Measurements from ENCODE around the gene ETFDH. TPM values are rescaled to one million over a fixed set of nuclear protein-coding genes. Genes with fewer than 3 reads are reported as not detected.

The ETFDH gene
- total RNA-seq, 4 donors from 2014 or later, result 15.6 to 46.8 (median 27.6) TPM

DNA sequence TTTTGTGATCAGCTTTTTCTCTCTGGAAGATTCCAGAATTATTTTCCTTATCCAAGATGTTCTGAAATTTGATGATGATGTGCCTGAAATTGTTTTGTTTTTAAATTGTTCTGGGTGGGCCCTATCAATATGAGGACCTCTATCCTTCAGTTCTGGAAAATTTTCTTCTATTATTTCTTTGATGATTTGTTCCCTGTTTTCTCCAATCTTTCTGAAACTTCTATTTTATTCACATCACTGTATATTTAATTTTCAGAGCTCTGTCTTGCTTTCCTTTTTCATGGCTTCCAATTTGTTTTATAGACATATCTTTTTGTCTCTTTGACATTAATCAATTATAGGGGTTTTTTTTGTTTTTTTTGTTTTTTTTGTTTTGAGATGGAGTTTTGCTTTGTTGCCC, 84.5 kb downstream of the ETFDH start:
- Histone ChIP-seq H3K36me3 (no peaks in the 10 kb centered on the region), H3K9me3 (no peaks in the 10 kb centered on the region), H3K4me1 (no peaks in the 10 kb centered on the region), H3K27me3 (no peaks in the 10 kb centered on the region), H3K4me3 (no peak overlapping the region), H3K27ac (no peak overlapping the region)
- no peak for DNase-seq
- intact Hi-C loops (cut with DNase I; ENCODE audit: low total_unique reads), result no loop called here
- TF ChIP-seq, protein P1, sequence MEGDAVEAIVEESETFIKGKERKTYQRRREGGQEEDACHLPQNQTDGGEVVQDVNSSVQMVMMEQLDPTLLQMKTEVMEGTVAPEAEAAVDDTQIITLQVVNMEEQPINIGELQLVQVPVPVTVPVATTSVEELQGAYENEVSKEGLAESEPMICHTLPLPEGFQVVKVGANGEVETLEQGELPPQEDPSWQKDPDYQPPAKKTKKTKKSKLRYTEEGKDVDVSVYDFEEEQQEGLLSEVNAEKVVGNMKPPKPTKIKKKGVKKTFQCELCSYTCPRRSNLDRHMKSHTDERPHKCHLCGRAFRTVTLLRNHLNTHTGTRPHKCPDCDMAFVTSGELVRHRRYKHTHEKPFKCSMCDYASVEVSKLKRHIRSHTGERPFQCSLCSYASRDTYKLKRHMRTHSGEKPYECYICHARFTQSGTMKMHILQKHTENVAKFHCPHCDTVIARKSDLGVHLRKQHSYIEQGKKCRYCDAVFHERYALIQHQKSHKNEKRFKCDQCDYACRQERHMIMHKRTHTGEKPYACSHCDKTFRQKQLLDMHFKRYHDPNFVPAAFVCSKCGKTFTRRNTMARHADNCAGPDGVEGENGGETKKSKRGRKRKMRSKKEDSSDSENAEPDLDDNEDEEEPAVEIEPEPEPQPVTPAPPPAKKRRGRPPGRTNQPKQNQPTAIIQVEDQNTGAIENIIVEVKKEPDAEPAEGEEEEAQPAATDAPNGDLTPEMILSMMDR (IDR thresholded peaks at IDR 0.05), result no peak

DNA sequence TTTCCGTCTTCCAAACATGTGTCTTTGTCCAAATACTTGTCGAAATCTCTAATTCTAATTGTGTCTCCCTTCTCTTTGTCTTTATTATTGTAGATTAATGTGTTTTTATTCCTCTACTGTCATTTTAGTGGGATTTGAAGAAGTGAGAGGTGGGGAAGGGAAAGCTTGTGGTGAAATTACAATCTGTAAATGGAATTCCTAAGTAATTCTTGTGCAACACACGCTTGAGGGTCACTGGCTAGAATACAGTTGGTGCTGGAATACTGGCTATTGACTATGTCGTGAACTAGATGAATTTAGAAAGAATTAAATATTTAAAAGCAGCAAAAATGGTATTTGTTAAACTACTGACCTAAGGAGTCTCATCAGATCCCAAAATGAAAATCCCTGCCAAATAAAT, 86.0 kb downstream of the ETFDH start:
- Histone ChIP-seq H3K9me3 (no peaks in the 10 kb centered on the region), H3K27me3 (no peaks in the 10 kb centered on the region), H3K4me3 (no peak overlapping the region), H3K4me1 (no peaks in the 10 kb centered on the region), H3K27ac (no peak overlapping the region), H3K36me3 (no peaks in the 10 kb centered on the region)
- intact Hi-C loops (cut with DNase I; ENCODE audit: low total_unique reads), result no loop called here
- TF ChIP-seq, protein P1 (IDR thresholded peaks at IDR 0.05), result no peak
- TF ChIP-seq POLR2A (IDR thresholded peaks at IDR 0.05), result no peak
- no peak for DNase-seq

DNA sequence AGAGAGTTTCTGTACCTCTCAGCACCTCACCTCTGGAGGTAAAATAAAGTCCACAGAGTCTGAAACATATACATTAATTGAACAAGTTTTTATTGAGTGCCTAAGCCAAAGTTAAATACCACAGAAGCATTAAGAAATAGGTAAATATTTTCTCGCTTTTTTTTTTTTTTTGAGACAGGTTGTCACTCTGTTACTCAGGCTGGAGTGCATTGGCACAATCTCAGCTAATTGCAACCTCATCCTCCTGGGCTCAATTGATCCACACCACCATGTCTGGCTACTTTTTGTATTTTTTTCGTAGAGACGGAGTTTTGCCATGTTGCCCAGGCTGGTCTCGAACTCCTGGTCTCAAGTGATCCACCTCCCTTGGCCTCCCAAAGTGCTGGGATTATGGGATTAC, 86.6 kb downstream of the ETFDH start:
- H3K4me1 ChIP-seq, result no peaks in the 10 kb centered on the region
- no peak overlapping the region for H3K4me3 ChIP-seq
- intact Hi-C loops (cut with DNase I; ENCODE audit: low total_unique reads), result no loop called here
- DNase-seq, result no peak
- no peak overlapping the region for H3K27ac ChIP-seq
- no peaks in the 10 kb centered on the region for H3K9me3 ChIP-seq
- no peaks in the 10 kb centered on the region for H3K27me3 ChIP-seq
- no peak for TF ChIP-seq POLR2A (IDR thresholded peaks at IDR 0.05)
- TF ChIP-seq, protein P1 (IDR thresholded peaks at IDR 0.05), result no peak
- no peaks in the 10 kb centered on the region for H3K36me3 ChIP-seq

Small RNA genes within 50 kb of the gene (small RNA-seq; reads per million reads assigned to genes)
- gene RF00012, result not detected

Other genes with a start within 250 kb of the ETFDH start
- 10 to 100 TPM in 1 of 4 donors, 1 to 10 TPM in 3; 2.1 to 11.3 (median 6.0) TPM for gene RXFP1, start 150.4 kb upstream of the ETFDH start, total RNA-seq
- gene C4orf46, start 409 bp upstream of the ETFDH start, total RNA-seq, result 10 to 100 TPM in 2 of 4 donors, 1 to 10 TPM in 2; 2.3 to 39.5 (median 10.0) TPM
- 10 to 100 TPM in 2 of 4 donors, 1 to 10 TPM in 2; 2.6 to 36.1 (median 13.8) TPM for gene PPID, start 51.1 kb downstream of the ETFDH start, total RNA-seq
- gene FNIP2, start 96.7 kb downstream of the ETFDH start, total RNA-seq, result 10 to 100 TPM in 3 of 4 donors, 1 to 10 TPM in 1; 8.5 to 61.9 (median 29.6) TPM